ENCODE measurements around the gene MAFG.

Gene MAFG

DNA sequence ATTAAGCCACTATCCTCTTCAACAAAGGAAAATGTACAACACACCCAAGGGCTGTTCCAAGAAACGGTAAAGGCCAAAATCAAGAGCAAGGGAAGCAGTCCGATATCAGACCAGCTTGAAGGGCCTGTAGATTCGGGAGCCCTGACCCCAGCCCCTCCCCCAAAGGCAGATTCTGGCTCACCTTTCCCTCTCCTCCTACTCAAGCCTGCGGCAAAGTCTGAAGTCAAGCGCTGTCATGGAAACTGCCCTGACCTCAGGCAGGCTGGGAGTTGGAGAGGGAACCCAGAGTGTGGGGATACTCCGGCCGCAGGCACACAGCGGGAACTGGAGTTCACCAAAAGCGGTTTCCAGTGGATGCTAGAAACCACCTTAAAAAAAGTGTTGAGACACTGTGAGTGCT is 37.9 kb downstream of the MAFG start:
- DNase-seq = no peak

GRCh38 chr17:81888988-81889595 is 38.4 kb downstream of the MAFG start:
- no peak for DNase-seq

GRCh38 chr17:81888105-81888987 is 39.2 kb downstream of the MAFG start:
- no peak for DNase-seq

DNA sequence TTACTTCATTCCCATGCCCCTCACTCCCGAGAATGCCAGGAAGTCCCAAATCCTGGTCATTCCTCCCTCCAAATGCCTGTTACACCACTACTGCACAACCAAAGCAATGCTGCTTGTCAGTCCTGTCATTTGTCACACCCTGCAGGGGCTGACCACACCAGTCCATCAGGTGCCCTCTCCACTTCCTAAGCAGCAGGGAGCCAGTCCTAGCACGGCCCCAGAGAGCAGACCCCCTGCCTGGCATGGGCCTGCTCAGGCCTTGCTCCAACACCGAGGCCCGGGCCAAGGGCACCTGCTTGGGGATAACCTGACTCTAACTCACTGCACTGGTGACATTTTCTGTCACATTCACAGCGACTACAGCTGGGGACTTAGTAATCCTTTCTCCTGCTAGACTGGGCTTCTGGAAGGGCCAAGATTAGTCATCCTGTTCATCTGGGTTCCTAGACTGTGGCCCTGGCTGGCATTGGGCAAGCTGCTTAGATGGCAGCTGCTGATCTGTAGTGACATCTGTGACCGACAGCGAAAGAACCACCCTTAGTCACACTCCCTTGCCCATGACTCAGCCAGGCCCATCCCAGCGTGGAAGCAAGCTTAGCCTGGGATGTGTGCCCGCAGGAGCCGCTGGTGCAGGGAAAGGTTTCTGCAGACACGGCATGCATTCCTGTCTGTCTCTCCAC is 41.5 kb downstream of the MAFG start:
- no peak for DNase-seq

GRCh38 chr17:81885454-81885853 is 42.1 kb downstream of the MAFG start:
- no peak for DNase-seq

- no peak for DNase-seq
Measured at GRCh38 chr17:81884968-81885367, 42.6 kb downstream of the MAFG start.

DNA sequence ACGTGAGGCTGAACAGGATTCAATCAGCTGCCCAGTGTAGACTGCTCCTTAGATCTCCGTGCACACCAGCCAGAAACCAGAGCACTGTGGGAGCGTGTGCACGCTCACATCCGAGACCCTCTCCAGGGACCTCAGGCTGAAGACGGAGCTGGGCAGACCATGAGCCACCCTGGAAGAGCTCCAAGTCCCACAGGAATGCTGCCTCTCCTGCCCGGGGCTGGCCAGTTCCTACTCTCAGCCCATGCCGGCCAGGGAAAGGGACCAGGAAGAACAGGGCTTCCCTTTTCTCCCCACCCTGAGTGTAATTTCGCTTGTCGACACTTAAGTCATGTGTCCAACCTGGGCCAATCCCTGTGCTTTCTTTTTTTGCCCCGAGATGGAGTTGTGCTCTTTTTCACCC is 43.0 kb downstream of the MAFG start:
- no peak for DNase-seq

GRCh38 chr17:81879121-81879520 is 48.4 kb downstream of the MAFG start:
- no peak for DNase-seq

GRCh38 chr17:81878294-81878693 is 49.2 kb downstream of the MAFG start:
- no peak for DNase-seq

DNA sequence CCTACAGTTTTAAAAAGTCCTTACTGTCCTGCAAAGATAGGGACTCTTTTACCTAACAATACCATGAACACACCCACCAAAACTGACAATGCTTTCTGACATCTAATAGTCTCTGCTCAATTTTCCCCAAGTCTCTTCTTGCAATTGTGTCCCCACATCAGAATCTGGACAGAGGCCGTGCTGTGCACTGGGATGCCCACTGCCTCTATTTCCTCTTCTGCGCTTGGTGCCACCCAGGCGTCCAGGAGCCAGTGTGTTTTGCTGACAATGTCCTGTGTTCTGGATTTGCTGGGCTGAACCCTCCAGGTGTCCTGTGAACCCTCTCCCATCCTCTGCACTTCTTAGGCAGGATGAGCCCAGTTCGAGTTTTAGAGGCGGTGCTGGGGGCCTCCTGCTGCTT is 50.0 kb downstream of the MAFG start:
- DNase-seq = no peak

DNA sequence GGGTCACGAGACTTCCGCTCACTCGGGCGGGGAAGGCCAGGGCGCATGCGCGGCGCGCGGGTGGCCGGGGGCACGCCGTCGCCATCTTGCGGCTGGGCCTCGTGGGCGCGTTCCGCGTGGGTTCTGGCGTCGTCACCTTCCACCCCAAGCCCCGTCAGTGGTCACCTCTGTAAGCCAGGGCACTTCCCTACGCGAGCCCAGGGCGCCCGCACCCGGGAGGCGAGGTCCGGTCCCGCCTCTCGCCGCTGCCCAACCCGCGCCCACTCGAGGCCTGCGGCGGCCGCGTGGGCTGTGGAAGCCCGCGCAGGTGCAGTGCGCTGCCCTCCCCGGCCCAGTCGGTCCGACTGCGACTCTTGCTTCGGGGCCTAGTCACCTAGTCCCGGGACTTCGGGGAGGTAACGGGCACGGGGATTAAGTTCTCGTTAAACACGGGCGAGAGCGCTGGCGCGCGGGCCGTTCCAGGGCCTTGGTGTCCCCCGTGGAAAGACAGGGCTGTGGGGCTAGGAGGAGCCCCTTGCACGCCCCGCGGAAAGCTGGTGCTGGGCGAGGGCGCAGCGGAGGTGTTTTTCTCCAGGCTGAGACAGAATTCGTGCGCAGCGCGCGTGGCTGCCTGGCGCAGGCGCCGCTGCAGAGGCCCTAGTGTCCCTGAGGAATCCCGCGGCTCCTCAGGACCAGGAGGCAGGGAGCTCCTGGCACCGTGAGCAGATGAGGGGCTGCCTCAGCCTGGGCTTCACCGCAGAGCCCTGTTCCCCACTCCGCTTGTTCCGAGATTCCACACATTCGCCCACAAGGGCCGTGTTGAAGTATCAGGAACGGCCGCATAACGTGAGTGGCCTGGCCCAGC is 55.9 kb downstream of the MAFG start:
- DNase-seq = peak; percentile 97

- DNase-seq = no peak
Measured at GRCh38 chr17:81870981-81871386, 56.6 kb downstream of the MAFG start, which contains the start of gene ARHGDIA. Gene ARHGDIA (minus strand): TSS chr17:81871337. CDS start chr17:81869930, 1,407 bp downstream.

- peak; percentile 62 for DNase-seq
Measured at GRCh38 chr17:81870131-81870980, 57.2 kb downstream of the MAFG start.

DNA sequence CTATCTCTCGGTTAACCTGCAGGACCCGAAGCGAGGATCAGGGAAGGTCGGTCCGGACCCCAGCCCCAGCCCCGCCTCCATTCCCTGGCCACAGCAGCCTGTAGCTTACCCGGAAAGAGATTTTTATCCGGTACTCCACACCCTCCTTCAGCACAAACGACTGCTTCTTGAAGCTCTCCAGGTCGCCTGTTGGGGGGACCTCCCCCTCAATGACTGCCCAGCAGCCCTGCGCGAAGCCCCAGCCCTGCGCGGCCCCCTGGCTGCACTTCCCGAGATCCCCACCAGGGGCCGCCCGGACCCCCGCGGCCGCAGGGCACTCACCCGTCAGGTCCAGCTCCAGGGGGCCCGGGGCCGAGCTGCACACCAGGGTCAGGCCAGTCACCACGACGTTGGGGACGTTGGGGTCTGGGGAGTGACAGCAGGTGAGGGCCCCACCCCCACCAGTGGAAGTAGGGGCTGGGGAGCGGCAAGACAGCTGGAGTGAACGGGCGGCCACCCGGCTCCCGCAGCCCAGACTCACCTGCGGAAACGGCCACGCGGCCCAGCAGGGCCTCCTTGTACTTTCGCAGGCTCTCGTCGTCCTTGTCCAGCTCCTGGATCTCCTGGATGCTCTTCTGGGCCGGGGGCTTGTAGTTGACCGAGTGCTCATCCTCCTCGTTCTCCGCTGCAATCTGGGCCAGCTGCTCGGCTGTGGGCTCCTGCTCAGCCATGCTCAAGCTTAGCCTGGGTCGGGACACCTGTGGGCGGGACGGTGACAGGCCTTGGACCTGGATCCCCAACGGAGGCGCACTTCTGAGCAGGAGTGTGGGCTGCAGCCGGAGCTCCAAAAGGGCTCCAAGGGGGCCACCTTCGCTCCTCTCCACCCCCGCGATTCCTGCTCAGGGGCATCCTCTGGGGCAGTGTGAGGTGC is 58.1 kb downstream of the MAFG start:
- DNase-seq = peak; percentile 64

DNA sequence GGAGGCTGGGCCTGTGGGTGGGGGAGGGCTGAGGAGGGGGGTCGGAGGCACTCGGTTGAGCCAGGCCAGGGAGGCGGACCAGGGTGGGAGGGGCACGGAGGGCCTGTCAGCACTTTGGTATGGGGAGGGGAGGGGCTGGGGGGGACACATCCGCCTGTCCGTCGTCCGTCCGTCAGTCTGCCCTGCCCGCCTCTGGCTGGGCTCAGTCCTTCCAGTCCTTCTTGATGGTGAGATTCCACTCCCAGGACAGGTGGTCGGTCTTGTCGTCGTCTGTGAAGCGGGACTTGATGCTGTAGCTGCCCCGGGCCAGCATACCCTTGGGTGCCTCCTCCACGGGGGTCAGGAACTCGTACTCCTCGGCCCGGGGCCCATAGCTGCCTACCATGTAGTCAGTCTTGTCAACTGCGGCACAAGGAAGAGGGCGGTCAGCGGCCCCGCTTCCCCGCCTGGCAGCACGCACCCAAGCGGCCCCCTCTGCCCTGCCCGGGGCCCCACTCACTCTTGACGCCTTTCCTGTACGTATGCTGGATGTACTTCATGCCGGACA is 58.8 kb downstream of the MAFG start:
- peak; percentile 41 for DNase-seq
